OCI-LY7 (cell line): ENCODE measurements around the gene TMA16. TPM values are rescaled to one million over a fixed set of nuclear protein-coding genes. Genes with fewer than 3 reads are reported as not detected.

Experiments used
- BruUV-seq: library from RNA; stranded (reverse); fragments of 400-500 nt; replicated peaks from 2 replicates; lab custom pipeline; 2021; lab: Mats Ljungman, UMichigan
- CTCF ChIA-PET: fragments of 300-600 bp; sonication (Branson Sonifier 250); formaldehyde crosslinking; loops from one replicate; lab custom pipeline; 2022; ENCODE audit warnings: antibody characterized with exemption; ENCODE audit not compliant: unreplicated experiment; lab: Charles Lee
- POLR2A ChIA-PET: fragments of 300-600 bp; sonication (Branson Sonifier 250); formaldehyde crosslinking; loops from one replicate; lab custom pipeline; 2022; ENCODE audit warnings: antibody characterized with exemption; lab: Charles Lee
- DNase-seq: peaks from one replicate; pipeline ENCODE4 v3.0.0-alpha.2; 2015; ENCODE audit warnings: low spot score
- H2AFZ ChIP-seq: fragments of 200-600 bp; sonication (generic), shearing (Covaris generic); 2 replicates; pipeline ENCODE4 v1.6.1; 2014; ENCODE audit warnings: mild to moderate bottlenecking, antibody characterized with exemption, low read length, moderate library complexity
- H3K27ac ChIP-seq: fragments of 200-600 bp; sonication (generic); 2 replicates; pipeline ENCODE4 v1.5.1; 2014; ENCODE audit warnings: mixed run types, low read depth, mild to moderate bottlenecking, moderate library complexity, low read length, inconsistent platforms; ENCODE audit not compliant: poor library complexity, severe bottlenecking
- H3K36me3 ChIP-seq: fragments of 200-600 bp; sonication (generic); 2 replicates; pipeline ENCODE4 v1.6.1; 2014; ENCODE audit warnings: mild to moderate bottlenecking, antibody characterized with exemption, low read length, moderate library complexity, mixed read lengths; ENCODE audit not compliant: insufficient read depth
- H3K4me1 ChIP-seq: fragments of 200-600 bp; sonication (generic); 2 replicates; pipeline ENCODE4 v1.5.1; 2014; ENCODE audit warnings: mild to moderate bottlenecking, low read length; ENCODE audit not compliant: insufficient read depth, poor library complexity, severe bottlenecking
- H3K4me2 ChIP-seq: fragments of 200-600 bp; sonication (generic); 2 replicates; pipeline ENCODE4 v1.6.1; 2014; ENCODE audit warnings: mild to moderate bottlenecking, low read length
- H3K4me3 ChIP-seq: fragments of 200-600 bp; sonication (generic); 2 replicates; pipeline ENCODE4 v1.5.1; 2014; ENCODE audit warnings: mild to moderate bottlenecking, low read depth, low read length; ENCODE audit not compliant: poor library complexity, severe bottlenecking
- H3K79me2 ChIP-seq: fragments of 200-600 bp; sonication (generic); 2 replicates; pipeline ENCODE4 v1.6.1; 2016; ENCODE audit warnings: low read depth, mild to moderate bottlenecking, low read length, moderate library complexity, mixed read lengths; ENCODE audit not compliant: insufficient read depth
- H3K9me2 ChIP-seq: fragments of 200-600 bp; sonication (generic); 2 replicates; pipeline ENCODE4 v1.6.1; 2016; ENCODE audit warnings: mild to moderate bottlenecking, low read length, mixed read lengths; ENCODE audit not compliant: insufficient read depth
- H3K9me3 ChIP-seq: fragments of 200-600 bp; sonication (generic); 2 replicates; pipeline ENCODE4 v1.6.1; 2014; ENCODE audit warnings: mild to moderate bottlenecking, mixed run types, low read length, mixed read lengths
- H4K20me1 ChIP-seq: fragments of 200-600 bp; sonication (generic); 2 replicates; pipeline ENCODE4 v1.6.1; 2014; ENCODE audit warnings: mild to moderate bottlenecking, antibody characterized with exemption, low read length, moderate library complexity, mixed read lengths; ENCODE audit not compliant: insufficient read depth
- CTCF ChIP-seq: fragments of 200-600 bp; sonication (generic); conservative IDR thresholded peaks from 2 replicates; pipeline ENCODE4 v1.5.1; 2014; ENCODE audit warnings: mild to moderate bottlenecking, antibody characterized with exemption, low read length, moderate library complexity, mixed read lengths
- EZH2phosphoT487 ChIP-seq: fragments of 200-600 bp; sonication (generic); IDR thresholded peaks from 2 replicates; pipeline ENCODE4 v1.6.1; 2018; ENCODE audit warnings: low read depth, borderline replicate concordance, mild to moderate bottlenecking, mixed run types, antibody characterized with exemption, low read length, moderate library complexity, mixed read lengths
- intact Hi-C: fragments of 100-400 bp; cut with micrococcal nuclease; formaldehyde crosslinking; loops from one replicate; pipeline ENCODE4 v1.10.0; 2022; ENCODE audit not compliant: unreplicated experiment
- total RNA-seq, 2 experiments: library from RNA; depleted of rRNA in 1 of 2; stranded (reverse); fragments of >200 nt in 1 of 2; shearing (Covaris generic) in 1 of 2; gene quantifications; 2 replicates each; pipeline ENCODE4 v1.2.3, GENCODE V29; 2014 to 2022

TMA16 gene
- total RNA-seq, 2 experiments from 2014 or later, result 56.9 to 92.5 TPM

GRCh38 chr4:163554870-163555465 lies 60.5 kb downstream of the TMA16 start:
- H3K4me2 ChIP-seq, result no peak overlapping the region
- H3K27ac ChIP-seq, result no peak overlapping the region
- intact Hi-C loops, result loop anchor here (5.0 to 10.0 kb wide), 5 partner anchors 360 to 1192 kb away; no protein-coding TSS in a partner anchor
- H3K4me3 ChIP-seq, result no peak overlapping the region
- no peak overlapping the region for H2AFZ ChIP-seq
- H3K4me1 ChIP-seq, result peaks cover 40% of the 10 kb centered on the region
- no peak for TF ChIP-seq EZH2phosphoT487
- TF ChIP-seq CTCF, result peak; percentile 99
- POLR2A ChIA-PET, result interaction anchor here (9.5 kb wide), 2 partner anchors 112 to 121 kb away, joined by 109 to 111 read pairs; no protein-coding TSS in a partner anchor
- peak; percentile 68 for DNase-seq
- no peaks in the 10 kb centered on the region for H4K20me1 ChIP-seq
- peaks cover 1% of the 10 kb centered on the region; the same call in 1 of the 2 replicates for H3K9me3 ChIP-seq
- no peaks in the 10 kb centered on the region for H3K79me2 ChIP-seq
- no peaks in the 10 kb centered on the region for H3K9me2 ChIP-seq
- CTCF ChIA-PET, result interaction anchor here (1.2 to 3.7 kb wide), 5 partner anchors 108 to 126 kb away, joined by 3 to 24 read pairs (median 13); no protein-coding TSS in a partner anchor
- no TSS peak for BruUV-seq
- no peaks in the 10 kb centered on the region; the same call in 1 of the 2 replicates for H3K36me3 ChIP-seq

GRCh38 chr4:163556177-163556576 lies 61.7 kb downstream of the TMA16 start:
- H3K79me2 ChIP-seq, result no peaks in the 10 kb centered on the region
- peaks cover 7% of the 10 kb centered on the region; the same call in 1 of the 2 replicates for H3K36me3 ChIP-seq
- peak; percentile 83 for TF ChIP-seq CTCF
- TF ChIP-seq EZH2phosphoT487, result no peak
- peaks cover 12% of the 10 kb centered on the region; the same call in 1 of the 2 replicates for H3K9me3 ChIP-seq
- no peak overlapping the region for H3K4me2 ChIP-seq
- BruUV-seq, result no TSS peak
- intact Hi-C loops, result loop anchor here (1.0 to 10.0 kb wide), 5 partner anchors 109 to 456 kb away; no protein-coding TSS in a partner anchor
- CTCF ChIA-PET, result interaction anchor here (0.7 to 3.7 kb wide), 8 partner anchors 93 to 199 kb away, joined by 3 to 24 read pairs (median 11); no protein-coding TSS in a partner anchor
- DNase-seq, result peak; percentile 70
- POLR2A ChIA-PET, result interaction anchor here (0.6 to 9.5 kb wide), 11 partner anchors 35 to 1383 kb away, joined by 3 to 111 read pairs (median 4); partner anchors contain the start of gene TMA16
- no peak overlapping the region for H2AFZ ChIP-seq
- no peaks in the 10 kb centered on the region for H4K20me1 ChIP-seq
- H3K27ac ChIP-seq, result no peak overlapping the region
- no peak overlapping the region for H3K4me3 ChIP-seq
- no peaks in the 10 kb centered on the region for H3K9me2 ChIP-seq
- H3K4me1 ChIP-seq, result peaks cover 36% of the 10 kb centered on the region
